EL (cell line): ENCODE results near the gene CCNC.
A peak's percentile ranks its signal among the peaks of the same experiment; 100 is the strongest.

Experiments used
- DNase-seq: peaks from one replicate; pipeline ENCODE4 v3.0.0-alpha.2; 2016

The CCNC gene

GRCh38 chr6:99543968-99544367 is 24.5 kb downstream of the CCNC start:
- no peak for DNase-seq

GRCh38 chr6:99530627-99531026 is 37.8 kb downstream of the CCNC start:
- DNase-seq: no peak

DNA sequence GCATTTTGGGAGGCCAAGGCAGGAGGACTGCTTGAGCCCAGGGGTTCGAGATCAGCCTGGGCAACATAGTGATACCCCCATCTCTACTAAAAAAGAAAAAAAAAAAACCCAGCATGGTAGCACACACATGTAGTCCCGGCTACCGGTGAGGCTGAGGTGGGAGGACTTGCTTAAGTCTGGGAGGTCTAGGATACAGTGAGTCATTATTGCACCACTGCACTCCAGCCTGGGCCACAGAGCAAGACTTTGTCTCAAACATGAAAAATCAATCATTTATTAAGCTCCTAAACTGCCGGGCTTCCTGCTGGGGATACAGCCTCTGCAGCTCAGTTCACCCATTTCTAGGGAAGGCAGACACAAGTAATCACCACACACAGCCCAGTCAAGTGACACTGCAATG is 45.9 kb downstream of the CCNC start:
- DNase-seq: peak; percentile 60

DNA sequence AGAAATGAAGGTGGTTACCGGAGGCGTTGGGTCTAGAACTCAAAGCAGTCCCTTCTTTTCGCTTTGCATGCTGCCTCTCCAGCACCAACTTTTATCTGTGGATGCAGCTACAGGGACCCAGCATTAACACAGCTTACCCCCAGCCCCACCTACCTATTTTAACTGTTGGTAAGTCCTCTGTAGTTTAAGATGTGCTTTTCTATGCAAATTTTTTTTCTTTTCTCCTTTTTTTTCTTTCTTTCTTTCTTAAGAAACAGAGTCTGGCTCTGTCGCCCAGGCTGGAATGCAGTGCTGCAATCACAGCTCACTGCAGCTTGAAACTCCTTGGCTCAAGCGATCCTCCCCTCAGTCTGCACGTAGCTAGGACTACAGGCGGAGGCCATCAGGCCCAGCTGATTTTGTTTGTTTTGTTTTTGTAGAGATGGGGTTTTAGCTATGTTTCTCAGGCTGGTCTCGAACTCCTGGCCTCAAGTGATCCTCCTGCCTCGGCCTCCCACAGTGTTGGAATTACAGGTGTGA is 46.8 kb downstream of the CCNC start:
- peak; percentile 49 for DNase-seq

GRCh38 chr6:99520855-99521632 is 47.4 kb downstream of the CCNC start:
- DNase-seq: peak; percentile 86

- no peak for DNase-seq
Observed at GRCh38 chr6:99519446-99519845, 49.0 kb downstream of the CCNC start.

- peak; percentile 9 for DNase-seq
Observed at GRCh38 chr6:99514089-99514488, 54.4 kb downstream of the CCNC start.

GRCh38 chr6:99512033-99512432 is 56.4 kb downstream of the CCNC start:
- no peak for DNase-seq

DNA sequence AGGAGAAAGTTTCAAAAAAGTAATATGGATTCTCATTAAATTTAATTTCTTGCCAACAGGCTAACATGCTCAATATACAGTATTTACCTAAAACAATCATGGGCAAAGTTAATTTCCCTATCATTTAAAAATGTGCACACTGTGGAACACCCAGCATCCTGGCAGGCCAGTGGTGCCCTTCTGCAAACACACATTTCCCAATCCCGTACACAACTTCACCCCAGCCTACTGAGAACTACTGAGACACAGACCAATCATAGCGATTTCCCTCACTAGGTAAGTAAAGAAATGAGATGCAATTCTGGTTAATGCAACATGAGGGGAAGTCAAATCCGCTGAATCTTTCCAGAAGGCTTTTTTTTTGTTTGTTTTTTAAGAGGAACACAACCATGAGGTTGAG is 60.8 kb downstream of the CCNC start:
- DNase-seq: no peak

DNA sequence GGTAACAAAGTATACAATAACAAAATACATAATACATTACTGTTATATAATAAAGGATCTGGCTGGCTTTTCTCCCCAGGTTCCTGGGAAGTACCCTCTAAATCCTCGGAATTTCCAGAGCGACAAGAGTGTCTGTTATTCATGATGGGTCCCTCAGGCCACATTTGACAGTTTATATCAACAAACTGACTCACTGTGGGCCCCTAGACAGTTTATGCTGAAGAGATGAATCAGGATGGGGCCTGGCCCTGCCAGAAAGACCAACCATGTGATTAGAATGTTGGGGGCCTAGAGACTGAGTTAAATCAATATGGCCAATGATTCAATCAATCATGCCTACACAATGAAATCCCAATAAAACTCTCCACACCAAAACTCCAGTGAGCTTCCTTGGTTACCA is 66.7 kb downstream of the CCNC start:
- peak; percentile 25 for DNase-seq

- no peak for DNase-seq
Observed at GRCh38 chr6:99498421-99498820, 70.0 kb downstream of the CCNC start.

DNA sequence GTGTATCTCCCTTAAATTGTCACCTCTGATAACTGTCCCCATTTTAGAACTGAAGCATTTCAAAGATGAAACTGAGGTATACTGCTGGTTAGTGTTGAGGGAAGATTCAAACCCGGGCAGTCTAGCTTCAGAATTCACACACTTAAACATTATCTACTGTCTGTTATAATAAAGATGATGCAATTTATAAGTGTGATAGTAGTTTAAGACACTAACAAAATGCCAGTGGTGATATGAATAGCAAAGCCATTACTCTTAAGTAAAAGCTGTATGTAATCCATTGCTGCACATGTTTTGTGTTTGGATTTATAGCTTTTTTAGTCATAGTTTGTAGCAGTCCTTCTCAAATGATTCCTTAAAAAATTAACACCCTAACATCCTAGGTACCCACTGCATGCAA is 73.0 kb downstream of the CCNC start:
- DNase-seq: peak; percentile 2
